IMR-90 (cell line): ENCODE results near the gene ACSF2. TPM values are rescaled to one million over a fixed set of nuclear protein-coding genes. Genes with fewer than 3 reads are reported as not detected.

Experiments
- ATAC-seq: fragments of 200-7000 bp; cut with Tn5 transposase; 2 replicates; pipeline ENCODE4 v1.9.1; 2020; ENCODE audit warnings: low read depth, mild to moderate bottlenecking, moderate library complexity
- BruUV-seq: library from RNA; stranded (reverse); fragments of 400-500 nt; replicated peaks from 2 replicates; lab custom pipeline; 2021; lab: Mats Ljungman, UMichigan
- CTCF ChIA-PET: fragments of 300-600 bp; formaldehyde crosslinking; extraction: SDS; loops from one replicate; lab custom pipeline; 2021; ENCODE audit warnings: antibody characterized with exemption; lab: Yijun Ruan, JAX
- POLR2A ChIA-PET: fragments of 300-600 bp; sonication (Branson Sonifier 250); formaldehyde crosslinking; loops from one replicate; lab custom pipeline; 2022; ENCODE audit warnings: antibody characterized with exemption; ENCODE audit not compliant: unreplicated experiment; lab: Charles Lee
- DNase-seq: peaks from one replicate; pipeline ENCODE4 v3.0.0; 2013
- H2AFZ ChIP-seq: replicated peaks from 2 replicates; pipeline ENCODE3; 2013; ENCODE audit warnings: low read length, mild to moderate bottlenecking; ENCODE audit not compliant: poor library complexity
- H2AK5ac ChIP-seq: 2 replicates; pipeline ENCODE4 v1.6.1; 2013; ENCODE audit warnings: low read depth, low read length, inconsistent platforms
- H2AK9ac ChIP-seq: replicated peaks from 2 replicates; pipeline ENCODE3; 2013; ENCODE audit warnings: mild to moderate bottlenecking, low read depth, low read length, moderate library complexity; ENCODE audit not compliant: poor library complexity
- H2BK120ac ChIP-seq: 2 replicates; pipeline ENCODE4 v1.6.1; 2013; ENCODE audit warnings: low read depth, low read length, inconsistent platforms
- H2BK15ac ChIP-seq: 3 replicates; pipeline ENCODE4 v1.6.1; 2013; ENCODE audit warnings: low read depth, low read length, inconsistent platforms
- H2BK20ac ChIP-seq: 2 replicates; pipeline ENCODE4 v1.6.1; 2013; ENCODE audit warnings: low read depth, mild to moderate bottlenecking, inconsistent platforms, low read length, moderate library complexity
- H2BK5ac ChIP-seq: 2 replicates; pipeline ENCODE4 v1.6.1; 2013; ENCODE audit warnings: mild to moderate bottlenecking, low read depth, low read length, inconsistent platforms; ENCODE audit not compliant: poor library complexity, severe bottlenecking
- H3K14ac ChIP-seq: replicated peaks from 2 replicates; pipeline ENCODE4 v1.6.1; 2013; ENCODE audit warnings: low read depth, low read length, inconsistent platforms
- H3K18ac ChIP-seq: 2 replicates; pipeline ENCODE4 v1.6.1; 2013; ENCODE audit warnings: low read depth, low read length, control low read depth
- H3K23ac ChIP-seq: 2 replicates; pipeline ENCODE4 v1.6.1; 2013; ENCODE audit warnings: low read depth, low read length, inconsistent platforms
- H3K27ac ChIP-seq: 2 replicates; pipeline ENCODE4 v1.5.1; 2013; ENCODE audit warnings: mild to moderate bottlenecking, control low read depth, low read length; ENCODE audit not compliant: insufficient read depth
- H3K27me3 ChIP-seq: 2 replicates; pipeline ENCODE4 v1.6.1; 2013; ENCODE audit warnings: low read length; ENCODE audit not compliant: control insufficient read depth, insufficient read depth
- H3K36me3 ChIP-seq: 2 replicates; pipeline ENCODE4 v1.6.1; 2013; ENCODE audit warnings: low read length, mixed read lengths; ENCODE audit not compliant: control insufficient read depth, insufficient read depth
- H3K4ac ChIP-seq: 2 replicates; pipeline ENCODE4 v1.6.1; 2013; ENCODE audit warnings: low read depth, low read length, inconsistent platforms
- H3K4me1 ChIP-seq: 2 replicates; pipeline ENCODE4 v1.6.1; 2013; ENCODE audit warnings: low read length, mixed read lengths; ENCODE audit not compliant: control insufficient read depth, insufficient read depth
- H3K4me2 ChIP-seq: 2 replicates; pipeline ENCODE4 v1.6.1; 2013; ENCODE audit warnings: low read depth, mild to moderate bottlenecking, control low read depth, low read length, moderate library complexity
- H3K4me3 ChIP-seq: 2 replicates; pipeline ENCODE4 v1.5.1; 2013; ENCODE audit warnings: low read depth, mild to moderate bottlenecking, control low read depth, low read length, moderate library complexity; ENCODE audit not compliant: insufficient read depth
- H3K56ac ChIP-seq: 2 replicates; pipeline ENCODE4 v1.6.1; 2013; ENCODE audit warnings: low read length, inconsistent platforms; ENCODE audit not compliant: insufficient read depth; ENCODE audit errors: extremely low read depth
- H3K79me1 ChIP-seq, 2 experiments: 2 replicates each; pipeline ENCODE4 v1.6.1; 2013; ENCODE audit warnings: low read length in 2 of 2, inconsistent platforms in 1 of 2, low read depth in 1 of 2
- H3K9ac ChIP-seq: 2 replicates; pipeline ENCODE4 v1.6.1; 2013; ENCODE audit warnings: low read depth, low read length, control low read depth
- H3K9me1 ChIP-seq: 2 replicates; pipeline ENCODE4 v1.6.1; 2013; ENCODE audit warnings: low read length, inconsistent platforms; ENCODE audit not compliant: insufficient read depth
- H3K9me3 ChIP-seq: 2 replicates; pipeline ENCODE4 v1.6.1; 2013; ENCODE audit warnings: low read length; ENCODE audit not compliant: control insufficient read depth, insufficient read depth
- H4K20me1 ChIP-seq: 2 replicates; pipeline ENCODE4 v1.6.1; 2013; ENCODE audit warnings: low read length, inconsistent platforms; ENCODE audit not compliant: insufficient read depth
- H4K5ac ChIP-seq: 2 replicates; pipeline ENCODE4 v1.6.1; 2013; ENCODE audit warnings: mild to moderate bottlenecking, low read depth, low read length, control low read depth
- H4K8ac ChIP-seq, 2 experiments: 2 replicates each; pipeline ENCODE4 v1.6.1; 2013; ENCODE audit warnings: low read depth in 2 of 2, low read length in 2 of 2, control low read depth in 1 of 2, inconsistent platforms in 1 of 2
- H4K91ac ChIP-seq: 2 replicates; pipeline ENCODE4 v1.6.1; 2013; ENCODE audit warnings: low read depth, low read length, inconsistent platforms; ENCODE audit not compliant: insufficient read depth
- BHLHE40 ChIP-seq: fragments of 150-350 bp; IDR thresholded peaks from 2 replicates; pipeline ENCODE4 v1.6.1; 2016; ENCODE audit warnings: mild to moderate bottlenecking, low read depth, low read length
- CEBPB ChIP-seq: IDR thresholded peaks from 2 replicates; pipeline ENCODE4 v1.6.1; 2012; ENCODE audit warnings: low read depth, low read length, improper control_type of control experiment
- CHD1 ChIP-seq: IDR thresholded peaks from 2 replicates; pipeline ENCODE4 v1.6.1; 2012; ENCODE audit warnings: low read depth, low read length, improper control_type of control experiment
- CTCF ChIP-seq: conservative IDR thresholded peaks from 2 replicates; pipeline ENCODE4 v1.5.1; 2012; ENCODE audit warnings: mild to moderate bottlenecking, low read depth, low read length, improper control_type of control experiment
- ELK1 ChIP-seq: fragments of 150-350 bp; IDR thresholded peaks from 2 replicates; pipeline ENCODE4 v1.6.1; 2016; ENCODE audit warnings: low read depth, mild to moderate bottlenecking, low read length, moderate library complexity, borderline replicate concordance
- MAZ ChIP-seq: IDR thresholded peaks from 2 replicates; pipeline ENCODE4 v1.6.1; 2012; ENCODE audit warnings: low read depth, mild to moderate bottlenecking, low read length, improper control_type of control experiment, moderate library complexity, borderline replicate concordance
- MXI1 ChIP-seq: IDR thresholded peaks from 2 replicates; pipeline ENCODE4 v1.6.1; 2012; ENCODE audit warnings: low read depth, mild to moderate bottlenecking, low read length, moderate library complexity, borderline replicate concordance
- NFE2L2 ChIP-seq: fragments of 150-350 bp; IDR thresholded peaks from 2 replicates; pipeline ENCODE4 v1.6.1; 2016; ENCODE audit warnings: low read depth, mild to moderate bottlenecking, low read length
- RCOR1 ChIP-seq: IDR thresholded peaks from 2 replicates; pipeline ENCODE4 v1.6.1; 2012; ENCODE audit warnings: mild to moderate bottlenecking, low read length, improper control_type of control experiment; ENCODE audit not compliant: insufficient replicate concordance
- RFX5 ChIP-seq: IDR thresholded peaks from 2 replicates; pipeline ENCODE4 v1.8.0; 2012; ENCODE audit warnings: low read depth, mild to moderate bottlenecking, low read length, moderate library complexity
- WGBS, 2 experiments: methylation state at CpG; one replicate each; pipeline versions ENCODE4 v1.1.5 to v1.1.7; 2013; ENCODE audit warnings: missing lambda C conversion rate in 2 of 2; ENCODE audit not compliant: insufficient read length in 1 of 2; ENCODE audit errors: extremely low coverage in 2 of 2; 5-methylcytosine and 5-hydroxymethylcytosine counted together
- dilution Hi-C: fragments of 300-500 bp; cut with HindIII; formaldehyde crosslinking; loops from one replicate; pipeline ENCODE4 v1.14.3; 2018; ENCODE audit warnings: low sequenced_read_pairs; ENCODE audit not compliant: unreplicated experiment
- in situ Hi-C: fragments of 300-500 bp; cut with MboI; formaldehyde crosslinking; loops from 3 replicates; pipeline ENCODE4 v1.14.3; 2019; ENCODE audit warnings: low sequenced_read_pairs, inconsistent platforms, mixed read lengths
- intact Hi-C: fragments of 100-400 bp; cut with micrococcal nuclease; formaldehyde crosslinking; loops from 2 replicates; pipeline ENCODE4 v1.10.0; 2022
- polyA plus RNA-seq, 3 experiments: library from polyadenylated mRNA; depleted of rRNA; stranded (reverse); fragments of >200 nt; gene quantifications; 2 replicates each; pipeline ENCODE4 v1.2.3, GENCODE V29; 2012; ENCODE audit warnings: low replicate concordance in 1 of 3
- total RNA-seq: library from RNA; depleted of rRNA; stranded (reverse); fragments of >200 nt; gene quantifications from 2 replicates; pipeline ENCODE4 v1.2.3, GENCODE V29; 2012

Gene ACSF2
- total and polyA plus RNA-seq, 2 of the 4 experiments (the other 2 are of a cell fraction) = 18.5 to 27.2 TPM

GRCh38 chr17:50480142-50480764, 54.2 kb downstream of the ACSF2 start:
- Histone ChIP-seq H3K27me3 (no peaks in the 10 kb centered on the region; the same call in 1 of the 2 replicates), H4K8ac (no peak overlapping the region), H4K91ac (no peak overlapping the region), H3K9ac (no peak overlapping the region), H3K4me1 (peaks cover 4% of the 10 kb centered on the region), H3K4ac (no peak overlapping the region), H2BK20ac (no peak overlapping the region), H3K4me3 (no peak overlapping the region), H2BK15ac (no peak overlapping the region), H2BK120ac (no peak overlapping the region), H3K56ac (no peak overlapping the region), H3K79me1 (peaks cover 11 to 32% of the 10 kb centered on the region in 2 experiments; a peak in 3 of 4 replicates), H2AK5ac (peak overlapping the region; percentile 57), H3K18ac (no peak overlapping the region), H3K23ac (no peak overlapping the region), H3K4me2 (no peak overlapping the region), H3K9me1 (peaks cover 7% of the 10 kb centered on the region; the same call in 1 of the 2 replicates), H4K5ac (no peak overlapping the region), H2AK9ac (no peak overlapping the region), H2BK5ac (no peak overlapping the region), H2AFZ (no peak overlapping the region), H4K20me1 (peaks cover 8% of the 10 kb centered on the region; the same call in 1 of the 2 replicates), H3K27ac (no peak overlapping the region), H3K14ac (no peak overlapping the region), H3K36me3 (peaks cover 14% of the 10 kb centered on the region), H3K9me3 (no peaks in the 10 kb centered on the region)
- CTCF ChIA-PET = interaction anchor here (0.6 to 1.4 kb wide), 4 partner anchors 22 to 262 kb away, joined by 3 to 5 read pairs (median 4); no protein-coding TSS in a partner anchor
- dilution Hi-C loops (no loop called here), in situ Hi-C loops (loop anchor here (10.0 kb wide), 1 partner anchor 215 kb away; no protein-coding TSS in a partner anchor), intact Hi-C loops (loop anchor here (5.0 kb wide), 1 partner anchor 362 kb away; no protein-coding TSS in a partner anchor)
- TF ChIP-seq MAZ = no peak
- TF ChIP-seq MXI1 = no peak
- TF ChIP-seq ELK1 = no peak
- no peak for TF ChIP-seq RFX5
- TF ChIP-seq BHLHE40 = no peak
- no peak for TF ChIP-seq CTCF
- no peak for TF ChIP-seq CHD1
- no peak for TF ChIP-seq NFE2L2
- TF ChIP-seq CEBPB = no peak
- TF ChIP-seq RCOR1 = no peak
- POLR2A ChIA-PET = no interaction called here
- DNase-seq (no peak), ATAC-seq (no peak)
- BruUV-seq = no TSS peak
- no CpG with 5 or more reads among the region's 7 CpGs for WGBS, 2 experiments
